Upper lobe of left lung (tissue), 6 donors: ENCODE results near the gene SNAP47. TPM values are rescaled to one million over a fixed set of nuclear protein-coding genes. Genes with fewer than 3 reads are reported as not detected.

Source experiments
- ATAC-seq, 2 donors: fragments of 200-7000 bp; cut with Tn5 transposase; one replicate each; pipeline ENCODE4 v1.9.1; 2022; ENCODE audit warnings: mild to moderate bottlenecking in 2 of 2, moderate library complexity in 2 of 2; ENCODE audit not compliant: low FRiP score in 2 of 2
- DNase-seq, 2 donors: peaks; one replicate each; pipeline ENCODE4 v3.0.0-alpha.2; 2019 to 2020
- H3K27ac ChIP-seq, 4 donors: fragments of 200-600 bp; sonication (generic); one replicate each; pipeline ENCODE4 v1.5.1; 2016 to 2019
- H3K27me3 ChIP-seq, 4 donors: fragments of 200-600 bp; sonication (generic); one replicate each; pipeline ENCODE4 v1.5.1; 2017 to 2019
- H3K36me3 ChIP-seq, 4 donors: fragments of 200-600 bp; sonication (generic); one replicate each; pipeline ENCODE4 v1.5.1; 2016 to 2019
- H3K4me1 ChIP-seq, 4 donors: fragments of 200-600 bp; sonication (generic); one replicate each; pipeline ENCODE4 v1.5.1; 2018 to 2019
- H3K4me3 ChIP-seq, 4 donors: fragments of 200-600 bp; sonication (generic); one replicate each; pipeline ENCODE4 v1.5.1; 2017 to 2019; ENCODE audit warnings: mild to moderate bottlenecking in 2 of 4, moderate library complexity in 1 of 4
- H3K9me3 ChIP-seq, 4 donors: fragments of 200-600 bp; sonication (generic); one replicate each; pipeline ENCODE4 v1.5.1; 2018 to 2019
- EP300 ChIP-seq, 4 donors: sonication (generic); formaldehyde crosslinking; IDR thresholded peaks; one replicate each; pipeline ENCODE4 v1.5.1; 2017; ENCODE audit warnings: antibody characterized with exemption in 4 of 4, control low read depth in 2 of 4
- POLR2A ChIP-seq, 4 donors: fragments of 450-650 bp; IDR thresholded peaks; one replicate each; pipeline ENCODE4 v1.5.1; 2016 to 2017; ENCODE audit warnings: antibody characterized with exemption in 4 of 4, mild to moderate bottlenecking in 2 of 4
- POLR2AphosphoS5 ChIP-seq, 2 donors: sonication (generic); formaldehyde crosslinking; IDR thresholded peaks; one replicate each; pipeline ENCODE4 v1.5.1; 2017; ENCODE audit warnings: antibody characterized with exemption in 2 of 2
- WGBS, 2 donors: methylation state at CpG; one replicate each; pipeline ENCODE4 v1.1.5; 2017 to 2018; 5-methylcytosine and 5-hydroxymethylcytosine counted together
- total RNA-seq, 6 donors: library from RNA; depleted of rRNA in 4 of 6; stranded (reverse); fragments of >200 nt in 4 of 6; gene quantifications; one replicate each; pipeline versions ENCODE4 v1.1.0 to v1.2.1, GENCODE V29; 2016 to 2021
- TF ChIP-seq, protein P1 (sequence below), 6 experiments: fragments of 450-650 bp in 4 of 6; fragments of 200-600 bp in 2 of 6; sonication (generic) in 2 of 6; IDR thresholded peaks; one replicate each; pipeline ENCODE4 v1.5.1; 2016 to 2019; ENCODE audit warnings: antibody characterized with exemption in 6 of 6
- donor health status: DM: no; HTN: no; CAD: no; lungs with moderate emphysema.
- donor health status: DM: no; HTN: yes; CAD: no; lungs with severe emphysema.

SNAP47 gene
- total RNA-seq, 6 donors from 2014 or later, result 26.7 to 62.9 (median 35.1) TPM

DNA sequence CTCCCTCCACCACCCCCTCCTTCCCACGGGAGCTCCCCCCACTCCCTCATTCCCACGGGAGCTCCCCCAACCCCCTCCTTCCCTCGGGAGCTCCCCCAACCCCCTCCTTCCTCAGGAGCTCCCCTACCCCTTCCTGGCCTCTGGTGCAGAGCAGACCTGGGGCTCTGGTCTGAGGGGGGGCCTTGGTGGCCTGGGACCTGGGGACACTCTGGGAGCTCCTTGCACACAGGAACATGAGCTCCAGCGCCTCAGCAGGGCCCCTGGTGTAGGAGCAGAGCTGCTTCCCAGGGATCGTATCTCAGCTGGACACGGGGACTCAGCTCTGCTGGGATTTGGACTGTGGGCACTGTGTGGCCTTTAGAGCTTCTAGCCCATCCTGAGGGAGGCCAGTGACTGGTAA is 60.5 kb downstream of the SNAP47 start:
- Histone ChIP-seq H3K4me3 (no peak overlapping the region), H3K9me3 (no peaks in the 10 kb centered on the region), H3K27me3 (no peaks in the 10 kb centered on the region), H3K27ac (no peak overlapping the region), H3K4me1 (peaks cover 0 to 3% (median 0%) of the 10 kb centered on the region in 4 donors), H3K36me3 (no peaks in the 10 kb centered on the region)
- WGBS, 2 donors, result 52 to 86% methylated on average over 1 to 4 of the region's 6 CpGs
- TF ChIP-seq EP300 (IDR thresholded peaks at IDR 0.05), result no peak
- TF ChIP-seq POLR2A (IDR thresholded peaks at IDR 0.05), result no peak
- TF ChIP-seq, protein P1, sequence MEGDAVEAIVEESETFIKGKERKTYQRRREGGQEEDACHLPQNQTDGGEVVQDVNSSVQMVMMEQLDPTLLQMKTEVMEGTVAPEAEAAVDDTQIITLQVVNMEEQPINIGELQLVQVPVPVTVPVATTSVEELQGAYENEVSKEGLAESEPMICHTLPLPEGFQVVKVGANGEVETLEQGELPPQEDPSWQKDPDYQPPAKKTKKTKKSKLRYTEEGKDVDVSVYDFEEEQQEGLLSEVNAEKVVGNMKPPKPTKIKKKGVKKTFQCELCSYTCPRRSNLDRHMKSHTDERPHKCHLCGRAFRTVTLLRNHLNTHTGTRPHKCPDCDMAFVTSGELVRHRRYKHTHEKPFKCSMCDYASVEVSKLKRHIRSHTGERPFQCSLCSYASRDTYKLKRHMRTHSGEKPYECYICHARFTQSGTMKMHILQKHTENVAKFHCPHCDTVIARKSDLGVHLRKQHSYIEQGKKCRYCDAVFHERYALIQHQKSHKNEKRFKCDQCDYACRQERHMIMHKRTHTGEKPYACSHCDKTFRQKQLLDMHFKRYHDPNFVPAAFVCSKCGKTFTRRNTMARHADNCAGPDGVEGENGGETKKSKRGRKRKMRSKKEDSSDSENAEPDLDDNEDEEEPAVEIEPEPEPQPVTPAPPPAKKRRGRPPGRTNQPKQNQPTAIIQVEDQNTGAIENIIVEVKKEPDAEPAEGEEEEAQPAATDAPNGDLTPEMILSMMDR (IDR thresholded peaks at IDR 0.05), result no peak
- no peak for TF ChIP-seq POLR2AphosphoS5 (IDR thresholded peaks at IDR 0.05)
- DNase-seq, result no peak
- no peak for ATAC-seq

DNA sequence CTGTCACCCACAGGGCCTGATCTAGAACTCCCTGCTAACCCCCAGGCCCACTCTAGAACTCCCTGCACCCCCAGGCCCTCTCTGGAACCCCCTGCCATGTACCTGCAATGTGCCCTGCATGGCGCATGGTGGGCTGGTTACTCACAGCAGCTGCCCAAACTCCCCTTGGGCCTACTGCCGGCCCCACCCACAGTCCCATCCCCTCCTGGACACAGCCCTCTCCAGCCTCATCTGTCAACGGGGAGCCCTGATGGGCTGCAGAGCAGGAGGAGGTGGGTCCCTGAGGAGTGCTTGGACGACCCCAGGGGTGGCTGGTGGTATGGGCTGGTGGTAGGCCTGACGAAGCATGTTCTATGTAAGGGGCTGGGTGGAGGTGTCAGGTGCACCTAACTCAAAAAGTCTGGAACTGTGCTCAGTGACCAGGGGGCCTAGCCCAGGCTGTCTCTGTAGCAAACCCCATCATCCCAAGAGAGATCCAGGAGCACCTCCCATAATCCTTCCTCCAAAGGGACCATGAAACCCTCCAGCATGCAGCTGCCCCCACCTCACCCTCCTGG is 61.2 kb downstream of the SNAP47 start:
- Histone ChIP-seq H3K27ac (no peak overlapping the region), H3K36me3 (no peaks in the 10 kb centered on the region), H3K27me3 (no peaks in the 10 kb centered on the region), H3K4me1 (peaks cover 0 to 3% (median 0%) of the 10 kb centered on the region in 4 donors), H3K4me3 (no peak overlapping the region), H3K9me3 (no peaks in the 10 kb centered on the region)
- ATAC-seq, result no peak
- no peak for DNase-seq
- WGBS, 2 donors, result 88 to 90% methylated on average over 2 to 5 of the region's 5 CpGs
- TF ChIP-seq EP300 (IDR thresholded peaks at IDR 0.05) (no peak), POLR2AphosphoS5 (IDR thresholded peaks at IDR 0.05) (no peak), POLR2A (IDR thresholded peaks at IDR 0.05) (no peak)
- TF ChIP-seq, protein P1 (IDR thresholded peaks at IDR 0.05), result no peak

DNA sequence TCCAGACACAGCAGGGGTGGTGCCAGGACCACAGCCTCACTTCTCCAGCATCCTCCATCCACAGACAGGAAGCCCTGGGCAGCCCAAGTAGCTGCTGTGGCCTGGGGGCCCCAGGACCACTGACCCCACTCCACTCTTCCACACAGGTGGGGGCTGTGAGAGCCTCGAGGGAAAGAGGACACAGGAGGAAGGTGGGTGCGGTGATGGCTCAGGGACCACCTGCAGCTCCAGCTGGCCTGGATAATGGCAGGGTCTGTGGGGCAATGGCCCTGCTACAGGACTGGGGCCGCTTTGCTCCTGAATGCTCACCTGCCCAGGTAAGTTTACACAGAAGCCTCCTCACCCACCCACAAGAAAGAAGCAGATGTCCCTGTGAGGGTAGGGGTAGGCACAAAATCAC is 61.9 kb downstream of the SNAP47 start:
- H3K27ac ChIP-seq, result no peak overlapping the region
- H3K27me3 ChIP-seq, result no peaks in the 10 kb centered on the region
- H3K9me3 ChIP-seq, result no peaks in the 10 kb centered on the region
- TF ChIP-seq, protein P1 (IDR thresholded peaks at IDR 0.05), result no peak
- no peak for TF ChIP-seq EP300 (IDR thresholded peaks at IDR 0.05)
- no peak for TF ChIP-seq POLR2AphosphoS5 (IDR thresholded peaks at IDR 0.05)
- TF ChIP-seq POLR2A (IDR thresholded peaks at IDR 0.05), result no peak
- ATAC-seq, result no peak
- H3K4me3 ChIP-seq, result no peak overlapping the region
- no peaks in the 10 kb centered on the region for H3K36me3 ChIP-seq
- peaks cover 0 to 3% (median 0%) of the 10 kb centered on the region in 4 donors for H3K4me1 ChIP-seq
- 86 to 93% methylated on average over 3 of the region's 3 CpGs for WGBS, 2 donors
- no peak for DNase-seq

DNA sequence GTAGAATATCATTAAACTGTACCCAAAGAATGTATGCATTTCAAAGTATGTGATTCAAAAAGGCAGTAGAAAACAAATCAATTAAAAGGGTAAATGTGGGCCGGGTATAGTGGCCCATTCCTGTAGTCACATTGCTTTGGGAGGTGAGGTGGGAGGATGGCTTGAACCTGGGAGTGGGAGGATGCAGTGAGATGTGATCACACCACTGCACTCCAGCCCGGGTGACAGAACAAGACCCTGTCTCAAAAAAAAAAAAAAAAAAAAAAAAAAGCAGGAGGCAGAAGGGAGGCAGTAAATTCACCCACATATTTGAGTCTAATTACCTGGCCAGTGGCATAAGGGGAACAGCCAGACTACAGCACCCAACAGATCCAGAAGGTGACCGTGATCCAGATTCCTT is 62.4 kb downstream of the SNAP47 start:
- peaks cover 0 to 3% (median 0%) of the 10 kb centered on the region in 4 donors for H3K4me1 ChIP-seq
- no peak for ATAC-seq
- no peaks in the 10 kb centered on the region for H3K27me3 ChIP-seq
- TF ChIP-seq, protein P1 (IDR thresholded peaks at IDR 0.05), result no peak
- TF ChIP-seq POLR2AphosphoS5 (IDR thresholded peaks at IDR 0.05) (no peak), EP300 (IDR thresholded peaks at IDR 0.05) (no peak), POLR2A (IDR thresholded peaks at IDR 0.05) (no peak)
- no peak for DNase-seq
- 75 to 89% methylated on average over 3 of the region's 3 CpGs for WGBS, 2 donors
- H3K36me3 ChIP-seq, result no peaks in the 10 kb centered on the region
- H3K27ac ChIP-seq, result no peak overlapping the region
- H3K9me3 ChIP-seq, result no peaks in the 10 kb centered on the region
- no peak overlapping the region for H3K4me3 ChIP-seq
